GM23338 (cell line): ENCODE results near the gene IFT88. TPM values are rescaled to one million over a fixed set of nuclear protein-coding genes. Genes with fewer than 3 reads are reported as not detected.

Experiments
- ATAC-seq: fragments of 200-7000 bp; cut with Tn5 transposase; 3 replicates; pipeline ENCODE4 v1.9.1; 2020
- DNase-seq: peaks from one replicate; pipeline ENCODE4 v3.0.0-alpha.2; 2015; ENCODE audit warnings: low spot score
- H2AFZ ChIP-seq: fragments of 200-600 bp; sonication (generic); 2 replicates; pipeline ENCODE4 v1.8.0; 2016; ENCODE audit warnings: antibody characterized with exemption, mild to moderate bottlenecking, moderate library complexity
- H3F3A ChIP-seq: fragments of 200-600 bp; sonication (generic); replicated peaks from 2 replicates; pipeline ENCODE4 v1.8.0; 2017; ENCODE audit warnings: antibody characterized with exemption, mixed run types, low read depth
- H3K27ac ChIP-seq: fragments of 200-600 bp; sonication (generic); 2 replicates; pipeline ENCODE4 v1.6.1; 2016; ENCODE audit warnings: low read depth
- H3K27me3 ChIP-seq: fragments of 200-600 bp; sonication (generic); 2 replicates; pipeline ENCODE4 v1.8.0; 2016; ENCODE audit warnings: mild to moderate bottlenecking, mixed run types, moderate library complexity; ENCODE audit not compliant: insufficient read depth
- H3K36me3 ChIP-seq: fragments of 200-600 bp; sonication (generic); 2 replicates; pipeline ENCODE4 v1.8.0; 2016; ENCODE audit warnings: mild to moderate bottlenecking; ENCODE audit not compliant: insufficient read depth
- H3K4me1 ChIP-seq: fragments of 200-600 bp; sonication (generic); 2 replicates; pipeline ENCODE4 v1.8.0; 2016; ENCODE audit warnings: mild to moderate bottlenecking, moderate library complexity; ENCODE audit not compliant: insufficient read depth
- H3K4me2 ChIP-seq: fragments of 200-600 bp; sonication (generic); 2 replicates; pipeline ENCODE4 v1.7.1; 2017; ENCODE audit warnings: mixed run types
- H3K4me3 ChIP-seq: fragments of 200-600 bp; sonication (generic); 2 replicates; pipeline ENCODE4 v1.6.1; 2016; ENCODE audit warnings: mixed run types
- H3K79me2 ChIP-seq: fragments of 200-600 bp; sonication (generic); replicated peaks from 2 replicates; pipeline ENCODE4 v1.8.0; 2017; ENCODE audit warnings: mild to moderate bottlenecking; ENCODE audit not compliant: insufficient read depth
- H3K9me2 ChIP-seq: fragments of 200-600 bp; sonication (generic); 2 replicates; pipeline ENCODE4 v1.8.0; 2017; ENCODE audit not compliant: insufficient read depth
- H4K20me1 ChIP-seq: fragments of 200-600 bp; sonication (generic); replicated peaks from 2 replicates; pipeline ENCODE4 v1.8.0; 2017; ENCODE audit warnings: mild to moderate bottlenecking; ENCODE audit not compliant: insufficient read depth
- H3K27ac Mint-ChIP-seq: 2 replicates; pipeline ENCODE4 v1.8.0; 2020; ENCODE audit warnings: inconsistent platforms, mild to moderate bottlenecking, moderate library complexity, mixed read lengths
- H3K27me3 Mint-ChIP-seq: 3 replicates; pipeline ENCODE4 v1.8.0; 2022; ENCODE audit warnings: low read depth, mild to moderate bottlenecking, moderate library complexity, mixed read lengths, inconsistent platforms; ENCODE audit not compliant: insufficient read depth, poor library complexity
- H3K36me3 Mint-ChIP-seq: 3 replicates; pipeline ENCODE4 v1.8.0; 2021; ENCODE audit warnings: low read depth, mild to moderate bottlenecking, inconsistent platforms, moderate library complexity, mixed read lengths
- H3K4me1 Mint-ChIP-seq: 3 replicates; pipeline ENCODE4 v1.8.0; 2020; ENCODE audit warnings: mild to moderate bottlenecking, inconsistent platforms, mixed read lengths
- H3K4me3 Mint-ChIP-seq: 3 replicates; pipeline ENCODE4 v1.8.0; 2021; ENCODE audit warnings: moderate library complexity, mild to moderate bottlenecking, inconsistent platforms, mixed read lengths
- H3K9me3 Mint-ChIP-seq: 3 replicates; pipeline ENCODE4 v1.8.0; 2020; ENCODE audit warnings: moderate library complexity, mild to moderate bottlenecking, inconsistent platforms, mixed read lengths
- CTCF ChIP-seq, 2 experiments: fragments of 200-600 bp in 1 of 2; sonication (generic) in 1 of 2; conservative IDR thresholded peaks; 2 replicates each; pipeline versions ENCODE4 v1.5.1 to v1.6.1; 2016 to 2017; ENCODE audit warnings: antibody characterized with exemption in 2 of 2, low read depth in 2 of 2, mild to moderate bottlenecking in 2 of 2, moderate library complexity in 1 of 2
- EZH2phosphoT487 ChIP-seq: fragments of 200-600 bp; sonication (generic); IDR thresholded peaks from one replicate; pipeline ENCODE4 v1.8.1; 2018; ENCODE audit warnings: antibody characterized with exemption; ENCODE audit not compliant: unreplicated experiment
- JUNB ChIP-seq: IDR thresholded peaks from one replicate; pipeline ENCODE4 v1.6.1; 2016; ENCODE audit warnings: antibody characterized with exemption; ENCODE audit not compliant: unreplicated experiment
- ZNF114 ChIP-seq: fragments of 250-450 bp; sonication (Bioruptor Pico); IDR thresholded peaks from 2 replicates; pipeline ENCODE4 v1.5.0; 2020; ENCODE audit warnings: mild to moderate bottlenecking, moderate library complexity
- ZNF331 ChIP-seq: fragments of 250-450 bp; sonication (Bioruptor Pico); IDR thresholded peaks from 2 replicates; pipeline ENCODE4 v1.5.0; 2020; ENCODE audit warnings: low read depth, mild to moderate bottlenecking, moderate library complexity
- ZNF462 ChIP-seq: fragments of 250-450 bp; sonication (Bioruptor Pico); IDR thresholded peaks from 2 replicates; pipeline ENCODE4 v1.5.0; 2020; ENCODE audit warnings: mild to moderate bottlenecking, moderate library complexity
- polyA plus RNA-seq: library from polyadenylated mRNA; unstranded; fragments of >200 nt; fragmentation: Nextera tagmentation; extraction: Ambion mirVana; gene quantifications from 2 replicates; pipeline ENCODE4 v1.2.1, GENCODE V29; 2016
- total RNA-seq: library from RNA; depleted of rRNA; stranded (reverse); fragments of >200 nt; shearing (Covaris generic); gene quantifications from 2 replicates; pipeline ENCODE4 v1.2.3, GENCODE V29; 2014

The IFT88 gene
- total and polyA plus RNA-seq, 2 experiments from 2014 or later = 8.2 to 8.7 TPM

GRCh38 chr13:20702530-20702914 is 135.6 kb downstream of the IFT88 start:
- Histone ChIP-seq H2AFZ (peak overlapping the region; percentile 93), H3K4me3 (peak overlapping the region; percentile 86), H3K9me2 (no peaks in the 10 kb centered on the region), H4K20me1 (no peaks in the 10 kb centered on the region), H3K36me3 (no peaks in the 10 kb centered on the region), H3K79me2 (no peaks in the 10 kb centered on the region), H3K27ac (no peak overlapping the region), H3F3A (peaks cover 4% of the 10 kb centered on the region; the same call in 1 of the 2 replicates), H3K27me3 (peaks cover 33% of the 10 kb centered on the region), H3K4me2 (peak overlapping the region; percentile 90), H3K4me1 (peaks cover 7% of the 10 kb centered on the region)
- H3K4me3 Mint-ChIP-seq = peak overlapping the region; percentile 85
- ATAC-seq (no peak), DNase-seq (no peak)
- H3K36me3 Mint-ChIP-seq = no peaks in the 10 kb centered on the region; the same call in 2 of the 3 replicates
- peaks cover 44% of the 10 kb centered on the region for H3K27me3 Mint-ChIP-seq
- peaks cover 8% of the 10 kb centered on the region for H3K4me1 Mint-ChIP-seq
- no peak overlapping the region for H3K27ac Mint-ChIP-seq
- no peaks in the 10 kb centered on the region for H3K9me3 Mint-ChIP-seq
- TF ChIP-seq ZNF114 (CRISPR knock-in tag) (no peak), ZNF462 (no peak), CTCF (conservative IDR thresholded peaks at IDR 0.05; ENCODE audit: low read depth in 2 of 2) (no peak), ZNF331 (no peak), JUNB (no peak), EZH2phosphoT487 (no peak)
